Erythroblast (primary cell): ENCODE data around the gene NLRP5.

Experiments
- GATA1 ChIP-seq: IDR thresholded peaks from 2 replicates; pipeline ENCODE4 v1.6.1; 2011; ENCODE audit warnings: low read depth, mild to moderate bottlenecking, control low read depth, low read length, moderate library complexity
- POLR2A ChIP-seq: IDR thresholded peaks from 2 replicates; pipeline ENCODE4 v1.6.1; 2011; ENCODE audit warnings: mild to moderate bottlenecking, low read length

GRCh38 chr19:56098731-56099568 lies 112.4 kb downstream of the NLRP5 start:
- TF ChIP-seq POLR2A (no peak), GATA1 (no peak)
